DOHH2 (cell line): Measurements from ENCODE around the gene RAD23A.

Source experiments
- EZH2phosphoT487 ChIP-seq: fragments of 200-600 bp; sonication (generic); IDR thresholded peaks from 2 replicates; pipeline ENCODE4 v1.6.1; 2017; ENCODE audit warnings: borderline replicate concordance, mild to moderate bottlenecking, antibody characterized with exemption, low read length, moderate library complexity, mixed read lengths
- TF ChIP-seq, protein P1 (sequence below): fragments of 200-600 bp; sonication (generic); IDR thresholded peaks from one replicate; pipeline ENCODE4 v1.5.1; 2014; ENCODE audit warnings: antibody characterized with exemption, mild to moderate bottlenecking, low read depth, low read length; ENCODE audit not compliant: poor library complexity, severe bottlenecking

DNA sequence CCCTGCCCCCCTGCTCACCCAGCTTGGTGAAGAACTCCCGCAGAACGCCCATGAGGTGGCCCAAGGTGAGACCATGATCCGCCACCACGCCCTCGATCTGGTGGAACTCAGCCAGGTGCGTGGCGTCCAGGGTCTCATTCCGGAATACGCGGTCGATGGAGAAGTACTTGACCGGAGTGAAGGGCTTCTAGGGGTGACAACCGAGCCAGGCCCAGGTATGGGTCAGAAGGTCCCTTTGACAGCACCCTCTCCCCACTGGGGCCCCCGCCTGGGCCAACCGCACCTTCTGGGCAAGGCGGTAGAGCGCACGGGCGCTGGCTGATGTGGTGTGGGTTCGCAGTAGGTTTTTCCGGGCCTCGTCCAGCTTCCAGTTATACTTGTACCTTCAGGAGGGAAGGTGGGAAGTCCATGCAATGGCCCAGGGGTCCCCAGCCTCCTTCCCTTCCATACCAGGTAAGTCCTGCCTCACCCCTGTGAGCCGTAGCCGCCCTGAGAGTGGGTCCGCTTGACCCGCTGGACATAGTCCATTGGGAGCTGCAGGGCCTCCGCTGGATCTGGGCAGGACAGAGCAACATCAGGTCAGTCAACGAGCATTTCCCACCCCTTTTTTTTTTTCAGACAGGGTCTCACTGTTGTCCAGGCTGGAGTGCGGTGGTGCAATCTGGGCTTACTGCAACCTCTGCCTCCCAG is 20.9 kb upstream of the RAD23A start:
- TF ChIP-seq, protein P1, sequence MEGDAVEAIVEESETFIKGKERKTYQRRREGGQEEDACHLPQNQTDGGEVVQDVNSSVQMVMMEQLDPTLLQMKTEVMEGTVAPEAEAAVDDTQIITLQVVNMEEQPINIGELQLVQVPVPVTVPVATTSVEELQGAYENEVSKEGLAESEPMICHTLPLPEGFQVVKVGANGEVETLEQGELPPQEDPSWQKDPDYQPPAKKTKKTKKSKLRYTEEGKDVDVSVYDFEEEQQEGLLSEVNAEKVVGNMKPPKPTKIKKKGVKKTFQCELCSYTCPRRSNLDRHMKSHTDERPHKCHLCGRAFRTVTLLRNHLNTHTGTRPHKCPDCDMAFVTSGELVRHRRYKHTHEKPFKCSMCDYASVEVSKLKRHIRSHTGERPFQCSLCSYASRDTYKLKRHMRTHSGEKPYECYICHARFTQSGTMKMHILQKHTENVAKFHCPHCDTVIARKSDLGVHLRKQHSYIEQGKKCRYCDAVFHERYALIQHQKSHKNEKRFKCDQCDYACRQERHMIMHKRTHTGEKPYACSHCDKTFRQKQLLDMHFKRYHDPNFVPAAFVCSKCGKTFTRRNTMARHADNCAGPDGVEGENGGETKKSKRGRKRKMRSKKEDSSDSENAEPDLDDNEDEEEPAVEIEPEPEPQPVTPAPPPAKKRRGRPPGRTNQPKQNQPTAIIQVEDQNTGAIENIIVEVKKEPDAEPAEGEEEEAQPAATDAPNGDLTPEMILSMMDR: no peak
- no peak for TF ChIP-seq EZH2phosphoT487
